HG03432 (cell line): Measurements from ENCODE around the gene GPSM3.
"Not testable (repeated sequence)": the region's sequence is repeated elsewhere in the genome, so short reads cannot be mapped to it uniquely, and the experiment has no call there.

Source experiments
- ATAC-seq: cut with Tn5 transposase; IDR thresholded peaks from one replicate; pipeline ENCODE4 v1.9.1; 2021; ENCODE audit warnings: mild to moderate bottlenecking, moderate library complexity; ENCODE audit not compliant: unreplicated experiment

Gene GPSM3

GRCh38 chr6:32192608-32193039, at the start of gene GPSM3:
GPSM3 (minus strand) TSS chr6:32192643; CDS start chr6:32192513, 130 bp downstream.
- no peak for ATAC-seq

- no peak for ATAC-seq
Measured at GRCh38 chr6:32240686-32241085, 48.2 kb upstream of the GPSM3 start.

DNA sequence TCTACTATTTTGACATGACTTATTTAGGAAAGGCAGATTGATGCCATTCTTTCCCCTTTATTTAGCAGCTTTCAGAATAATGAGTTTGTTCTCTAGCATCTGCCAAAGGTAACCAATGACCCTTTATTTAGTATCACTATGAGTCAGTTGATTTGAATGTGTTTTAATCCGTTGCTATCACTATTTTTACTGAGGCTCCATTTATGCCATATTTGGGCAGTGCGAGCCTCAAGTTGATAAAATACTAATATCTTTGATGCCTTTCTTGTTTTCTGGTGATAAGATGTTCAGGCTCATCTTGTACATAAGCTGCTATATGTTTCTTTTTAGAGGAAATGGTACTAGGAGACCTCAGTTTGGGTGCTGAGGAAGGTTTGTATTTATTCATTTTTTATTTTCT, 47.0 kb upstream of the GPSM3 start:
- ATAC-seq: no peak

GRCh38 chr6:32234934-32235333, 42.5 kb upstream of the GPSM3 start:
- ATAC-seq: no peak

DNA sequence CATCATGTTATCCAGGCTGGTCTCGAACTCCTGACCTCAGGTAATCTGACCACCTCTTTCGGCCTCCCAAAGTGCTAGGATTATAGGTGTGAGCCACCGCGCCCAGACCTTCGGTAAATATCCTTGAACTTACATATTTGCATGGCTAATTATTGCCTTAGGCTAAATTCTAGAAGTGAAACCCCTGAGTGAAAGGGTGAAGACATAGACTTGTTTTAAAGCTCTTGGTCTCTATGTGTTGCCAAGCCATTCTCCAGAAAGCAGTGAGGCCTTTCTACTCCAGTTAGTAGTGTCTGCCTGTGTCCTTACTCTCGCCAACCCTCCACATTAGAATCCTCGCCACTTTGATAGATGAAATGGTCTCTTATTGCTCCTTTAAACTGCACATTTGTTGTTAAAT, 34.0 kb upstream of the GPSM3 start:
- ATAC-seq: no peak

GRCh38 chr6:32224696-32225095, 32.3 kb upstream of the GPSM3 start:
- no peak for ATAC-seq

DNA sequence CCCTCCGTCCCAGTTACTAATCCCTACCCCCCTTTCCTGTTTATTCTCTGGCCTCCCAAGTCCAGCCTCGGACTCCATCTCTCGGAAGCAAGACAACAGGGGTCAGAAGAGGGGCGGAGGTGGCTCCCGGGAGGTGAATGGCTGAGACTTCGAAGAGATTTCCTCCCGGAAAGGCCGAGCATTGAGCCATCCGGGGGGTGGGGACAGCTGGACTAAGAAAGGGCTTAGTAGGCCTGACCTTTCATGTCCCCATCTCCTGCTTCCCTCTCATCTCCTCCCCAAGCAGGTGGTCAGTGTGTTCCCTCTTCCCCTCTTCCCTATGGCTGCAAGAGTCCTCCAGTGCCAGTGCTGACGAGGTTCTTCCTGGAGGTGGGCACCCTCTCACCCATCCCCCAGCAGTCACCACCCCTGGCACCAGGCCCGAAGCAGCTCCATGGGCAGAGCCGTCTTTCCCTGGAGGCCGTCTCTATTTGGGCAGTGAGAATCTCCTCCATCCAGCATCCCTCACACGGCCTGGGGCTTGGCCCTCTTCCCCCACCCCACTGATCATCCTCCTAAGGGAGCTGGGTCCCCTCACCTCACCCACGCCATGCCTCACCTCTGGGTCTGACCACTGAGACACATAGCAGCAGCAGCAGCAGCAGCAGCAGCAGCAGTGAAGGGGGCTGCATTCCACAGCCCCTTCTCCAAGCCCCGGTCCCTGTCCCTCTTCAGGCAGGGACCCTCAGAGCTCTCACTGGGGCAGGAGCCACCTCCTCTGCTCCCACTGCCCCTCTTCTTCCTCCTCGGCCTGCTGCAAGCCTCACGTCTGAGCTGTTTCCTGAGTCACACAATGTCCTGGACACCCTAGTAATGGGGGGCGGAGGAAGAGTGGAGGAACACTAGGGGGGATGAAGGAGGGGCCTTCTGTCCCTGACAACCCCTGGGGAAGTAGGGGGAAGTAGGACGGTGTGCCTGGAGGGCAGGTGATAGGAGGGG, 31.1 kb upstream of the GPSM3 start, which contains the start of gene NOTCH4:
TSS of gene NOTCH4 (minus strand) at position 810 of the 978 bp plus-strand sequence. CDS start at position 671, 139 bp downstream.
- ATAC-seq: no peak

GRCh38 chr6:32222333-32223230, 30.1 kb upstream of the GPSM3 start:
- no peak for ATAC-seq

GRCh38 chr6:32220021-32220420, 27.6 kb upstream of the GPSM3 start:
- no peak for ATAC-seq

- no peak for ATAC-seq
Measured at GRCh38 chr6:32218167-32218566, 25.7 kb upstream of the GPSM3 start.

DNA sequence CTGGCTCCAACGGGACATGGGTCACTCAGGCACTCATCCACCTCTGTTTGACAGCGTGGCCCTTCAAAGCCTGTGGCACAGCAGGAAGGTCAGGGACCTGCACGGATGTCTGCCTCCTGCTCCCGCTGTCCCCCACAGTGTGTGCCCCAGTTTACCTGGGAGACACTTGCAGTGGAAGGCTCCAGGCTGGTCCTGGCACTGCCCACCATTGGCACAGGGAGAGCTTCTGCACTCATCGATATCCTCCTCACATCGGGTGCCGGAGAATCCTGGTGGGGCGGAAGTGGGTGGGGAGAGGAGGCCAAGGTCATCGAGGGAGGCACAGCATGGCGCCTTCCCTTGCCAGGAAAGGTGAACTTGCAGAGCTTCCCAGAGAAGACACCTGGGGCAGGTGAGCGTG, 24.6 kb upstream of the GPSM3 start:
- ATAC-seq: no peak

GRCh38 chr6:32216285-32216684, 23.8 kb upstream of the GPSM3 start:
- ATAC-seq: no peak

DNA sequence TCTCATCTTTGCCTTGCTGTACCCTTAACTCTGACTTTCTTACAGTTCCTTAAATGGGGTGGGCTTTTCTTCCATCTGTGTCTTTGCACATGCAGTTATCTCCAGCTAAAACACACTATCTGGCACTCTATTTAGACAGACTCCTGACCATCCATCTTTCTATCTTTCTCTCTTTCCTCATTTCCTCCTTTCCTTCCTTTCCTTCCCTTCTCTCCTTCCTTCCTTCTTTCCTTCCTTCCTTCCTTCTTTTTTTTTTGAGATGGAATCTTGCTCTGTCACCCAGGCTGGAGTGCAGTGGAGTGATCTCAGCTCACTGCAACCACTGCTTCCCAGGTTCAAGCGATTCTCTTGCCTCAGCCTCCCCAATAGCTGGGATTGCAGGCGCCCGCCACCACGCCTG, 23.2 kb upstream of the GPSM3 start:
- ATAC-seq: no peak

DNA sequence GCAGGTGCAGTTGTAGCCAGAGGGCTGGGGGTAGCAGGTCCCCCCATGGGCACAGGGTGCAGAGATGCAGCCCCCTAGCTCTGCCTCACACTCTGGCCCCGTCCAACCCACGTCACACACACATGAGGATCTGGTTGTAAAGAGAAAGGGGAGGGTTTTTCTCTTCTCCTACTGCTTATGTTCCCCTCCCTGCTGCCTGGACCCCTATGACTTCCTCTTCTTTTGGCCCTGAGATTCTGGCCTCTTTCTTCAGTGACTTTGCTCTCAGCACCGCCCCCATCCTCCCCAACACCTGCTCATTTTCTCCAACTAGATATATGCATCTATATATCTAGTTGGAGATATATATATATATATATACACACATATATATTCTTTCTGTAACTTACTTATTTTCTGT, 21.7 kb upstream of the GPSM3 start:
- ATAC-seq: no peak

GRCh38 chr6:32213649-32214048, 21.2 kb upstream of the GPSM3 start:
- ATAC-seq: no peak

- no peak for ATAC-seq
Measured at GRCh38 chr6:32212076-32212760, 19.8 kb upstream of the GPSM3 start.

- ATAC-seq: not testable (repeated sequence)
Measured at GRCh38 chr6:32211432-32211831, 19.0 kb upstream of the GPSM3 start.

GRCh38 chr6:32210191-32210601, 17.8 kb upstream of the GPSM3 start:
- no peak for ATAC-seq

GRCh38 chr6:32208996-32209395, 16.6 kb upstream of the GPSM3 start:
- no peak for ATAC-seq

DNA sequence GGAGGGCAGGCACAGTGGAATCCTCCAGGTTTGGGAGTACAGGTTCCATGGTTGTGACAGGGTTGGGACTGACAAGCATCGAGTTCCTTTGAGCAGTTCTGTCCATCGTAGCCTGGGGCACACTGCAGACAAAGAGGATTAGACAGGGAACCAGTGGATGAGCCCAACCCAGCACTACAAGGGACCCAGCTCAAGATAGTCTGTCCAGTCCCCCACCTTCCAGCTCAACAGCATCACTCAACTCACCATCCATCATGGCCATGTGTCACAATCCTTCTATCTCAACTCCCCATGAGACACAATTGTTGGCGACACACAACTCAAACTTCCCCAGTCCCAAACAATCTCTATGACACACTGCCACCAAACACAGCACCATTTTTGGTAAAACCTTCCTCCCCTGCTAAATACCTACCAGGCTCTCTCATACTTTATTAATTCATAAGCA, 11.8 kb upstream of the GPSM3 start:
- ATAC-seq: no peak
